NCI-H2196 (cell line): ENCODE data around the gene DNM2.
"Not testable (repeated sequence)": the region's sequence is repeated elsewhere in the genome, so short reads cannot be mapped to it uniquely, and the experiment has no call there.

ENCODE experiments used
- DNase-seq: peaks from one replicate; lab custom pipeline; 2025; ENCODE audit not compliant: unreplicated experiment; lab: John Stamatoyannopoulos, UW

The DNM2 gene

DNA sequence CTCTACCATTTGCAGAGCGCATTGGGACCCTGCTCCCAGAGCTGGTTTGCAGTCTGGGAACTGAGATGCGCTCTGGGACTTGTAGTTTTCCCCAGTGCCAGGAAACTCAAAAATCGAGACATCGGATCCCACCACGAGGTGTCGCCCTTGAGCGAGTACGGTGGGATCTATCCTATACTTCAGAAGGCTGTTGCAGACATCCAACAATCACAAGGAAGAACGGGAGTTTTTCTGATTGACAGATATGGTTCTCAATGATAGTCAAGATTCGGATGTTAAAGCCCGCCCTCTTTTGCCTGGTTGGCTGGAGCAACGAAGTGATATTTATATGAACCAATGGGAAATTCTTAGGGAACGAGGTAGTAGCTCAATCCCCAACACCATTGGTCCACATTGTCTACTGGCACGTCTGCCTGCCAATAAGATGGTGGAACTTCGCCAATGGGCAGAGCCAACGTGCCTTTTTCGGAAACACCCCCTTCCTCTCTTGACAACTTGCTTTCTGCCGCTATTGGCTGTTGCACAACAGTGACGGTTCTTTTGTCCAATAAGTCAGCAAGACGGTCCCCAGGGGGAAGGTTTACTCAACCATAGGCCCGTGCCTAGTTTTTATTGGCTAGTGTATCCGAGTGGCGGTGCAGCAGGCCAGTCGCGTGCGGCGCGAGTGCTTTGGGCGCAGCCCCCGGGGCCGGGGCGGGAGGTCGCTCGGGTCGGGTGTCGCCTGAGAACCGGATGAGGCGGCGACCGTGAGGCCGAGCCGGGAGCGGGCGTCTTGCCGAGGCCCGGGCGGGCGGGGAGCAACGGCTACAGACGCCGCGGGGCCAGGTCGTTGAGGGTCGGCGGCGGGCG lies at the start of gene DNM2:
DNM2 (plus strand) TSS at position 724 of the 849 bp plus-strand sequence. CDS start 164 bp downstream, outside the sequence.
- DNase-seq, result peak; percentile 100

DNA sequence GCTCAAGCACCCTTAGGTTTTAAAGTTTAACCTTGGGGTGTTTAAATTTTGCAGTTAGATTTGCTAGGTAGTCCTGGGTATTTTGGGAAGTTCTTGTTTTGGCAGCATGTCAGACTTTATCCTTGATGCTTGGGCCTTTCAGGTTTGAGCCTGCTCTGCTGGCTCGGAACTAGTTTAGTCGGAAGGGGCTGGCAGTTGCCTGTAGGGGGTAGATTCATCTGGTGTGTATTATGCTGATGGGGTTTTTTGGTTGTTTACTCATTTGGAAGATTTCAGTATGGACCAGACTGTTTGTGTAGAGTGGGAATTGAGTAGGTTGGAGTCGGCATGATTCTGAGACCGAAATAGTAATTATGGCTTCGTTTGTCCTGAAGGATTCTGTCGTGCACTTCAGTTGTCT lies 48.6 kb upstream of the DNM2 start:
- no peak for DNase-seq

DNA sequence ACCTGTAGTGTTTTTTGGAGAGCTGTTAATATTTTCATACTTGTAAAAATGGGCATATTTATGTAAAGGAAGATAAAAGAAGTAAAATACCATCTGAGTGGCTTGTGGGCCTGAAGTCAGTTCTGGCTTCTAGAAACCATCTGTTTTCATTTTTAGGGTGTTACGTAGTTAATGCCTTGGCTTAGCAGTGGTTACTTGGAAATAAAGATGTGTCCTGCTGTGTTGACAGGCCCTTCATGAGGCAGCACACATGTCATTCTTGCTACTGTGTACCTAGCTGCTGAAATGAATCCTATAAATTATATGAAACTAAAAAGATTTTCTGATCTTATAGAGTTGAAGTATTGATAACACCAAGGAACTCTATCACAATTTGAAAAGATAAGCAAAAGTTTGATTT lies 47.7 kb upstream of the DNM2 start:
- DNase-seq, result no peak

DNA sequence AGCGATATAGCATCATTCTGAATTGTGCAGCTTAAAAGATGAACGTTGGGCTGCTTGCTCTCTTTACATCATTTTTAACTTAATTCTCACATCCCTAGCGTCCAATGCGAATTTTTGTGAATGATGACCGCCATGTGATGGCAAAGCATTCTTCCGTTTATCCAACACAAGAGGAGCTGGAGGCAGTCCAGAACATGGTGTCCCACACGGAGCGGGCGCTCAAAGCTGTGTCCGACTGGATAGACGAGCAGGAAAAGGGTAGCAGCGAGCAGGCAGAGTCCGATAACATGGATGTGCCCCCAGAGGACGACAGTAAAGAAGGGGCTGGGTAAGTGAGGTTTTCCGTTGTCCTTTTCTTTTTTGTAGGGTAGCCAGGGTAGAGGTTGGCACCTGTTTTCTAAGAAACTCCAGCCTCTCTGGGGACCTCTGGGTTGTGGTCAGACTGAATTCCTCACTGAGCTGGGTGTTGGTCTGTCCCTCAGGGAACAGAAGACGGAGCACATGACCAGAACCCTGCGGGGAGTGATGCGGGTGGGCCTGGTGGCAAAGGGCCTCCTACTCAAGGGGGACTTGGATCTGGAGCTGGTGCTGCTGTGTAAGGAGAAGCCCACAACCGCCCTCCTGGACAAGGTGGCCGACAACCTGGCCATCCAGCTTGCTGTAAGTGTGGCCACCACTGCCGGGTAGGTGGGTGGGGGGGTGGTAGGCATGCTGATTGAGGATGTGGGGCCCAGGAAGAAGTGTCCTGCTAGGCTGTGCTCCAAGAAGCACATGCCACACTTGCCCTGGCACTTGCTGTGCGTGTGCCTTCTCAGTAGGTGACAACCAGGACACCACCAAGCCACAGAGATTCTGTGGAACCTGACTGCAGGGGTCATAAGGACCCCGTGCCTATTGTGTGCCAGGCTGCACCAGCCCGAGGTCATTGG lies 46.7 kb upstream of the DNM2 start:
- DNase-seq, result no peak

DNA sequence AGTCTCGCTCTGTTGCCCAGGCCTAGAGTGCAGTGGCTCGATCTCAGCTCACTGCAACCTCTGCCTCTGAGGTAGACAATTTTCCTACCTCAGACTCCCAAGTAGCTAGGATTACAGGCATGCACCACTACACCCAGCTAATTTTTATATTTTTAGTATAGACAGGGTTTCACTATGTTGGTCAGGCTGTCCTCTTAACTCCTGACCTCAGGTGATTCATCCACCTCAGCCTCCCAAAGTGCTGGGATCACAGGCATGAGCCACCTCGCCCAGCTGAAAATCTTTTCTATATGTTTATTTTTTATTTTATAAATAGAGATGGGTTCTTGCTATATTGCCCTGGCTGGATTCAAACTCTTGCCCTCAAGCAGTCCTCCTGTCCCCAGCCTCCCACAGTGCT lies 46.0 kb upstream of the DNM2 start:
- not testable (repeated sequence) for DNase-seq

DNA sequence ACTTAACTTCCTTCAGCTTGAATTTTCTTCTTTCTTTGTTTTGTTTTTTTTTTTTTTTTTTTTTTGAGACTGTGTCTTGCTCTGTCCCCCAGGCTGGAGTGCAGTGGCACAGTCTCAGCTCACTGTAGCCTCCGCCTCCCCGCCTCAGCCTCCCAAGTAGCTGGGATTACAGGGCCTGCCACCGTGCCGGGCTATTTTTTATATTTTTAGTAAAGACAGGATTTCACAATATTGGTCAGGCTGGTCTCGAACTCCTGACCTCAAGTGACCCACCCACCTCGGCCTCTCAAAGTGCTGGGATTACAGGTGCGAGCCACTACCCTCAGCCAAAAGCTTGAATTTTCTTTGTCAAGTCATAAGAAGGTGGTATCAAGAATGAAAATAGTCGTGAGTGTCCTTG lies 42.7 kb upstream of the DNM2 start:
- DNase-seq, result not testable (repeated sequence)

DNA sequence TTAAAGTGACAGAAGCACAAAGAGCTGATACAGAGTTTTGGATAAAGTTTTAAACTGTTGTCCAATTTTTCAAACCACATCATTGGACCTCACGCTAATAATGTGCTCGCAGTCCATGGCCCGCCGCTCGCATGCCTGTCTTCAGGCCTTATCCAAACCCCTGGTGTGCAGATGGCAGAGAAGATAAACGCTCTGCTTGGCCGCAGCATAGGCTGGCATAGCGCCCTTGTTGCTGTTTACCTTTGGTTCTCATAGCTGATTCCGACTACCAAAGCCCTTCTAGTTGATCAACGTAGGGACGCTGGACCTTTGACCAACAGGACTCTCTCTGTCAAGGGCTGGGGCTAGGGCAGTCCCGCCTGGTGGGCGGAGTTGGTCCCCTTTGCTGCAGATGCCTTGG lies 40.1 kb upstream of the DNM2 start:
- peak; percentile 79 for DNase-seq

DNA sequence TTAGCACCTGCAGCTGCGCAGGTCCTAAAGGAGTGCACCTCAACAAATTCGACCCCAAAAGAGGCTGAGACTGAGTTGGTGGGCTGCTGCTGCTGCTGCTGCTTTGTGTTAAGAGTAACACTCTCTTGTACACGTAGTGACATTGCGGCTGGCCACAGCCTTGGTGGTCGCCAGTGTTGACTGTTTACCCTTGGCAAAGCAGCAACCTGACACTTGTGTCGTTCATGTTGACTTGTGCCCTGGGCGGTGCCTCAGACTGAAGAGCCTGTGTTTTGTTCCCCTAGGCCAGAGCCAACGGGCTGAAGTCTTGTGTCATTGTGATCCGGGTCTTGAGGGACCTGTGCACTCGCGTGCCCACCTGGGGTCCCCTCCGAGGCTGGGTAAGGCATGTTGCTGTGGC lies 39.1 kb upstream of the DNM2 start:
- no peak for DNase-seq

DNA sequence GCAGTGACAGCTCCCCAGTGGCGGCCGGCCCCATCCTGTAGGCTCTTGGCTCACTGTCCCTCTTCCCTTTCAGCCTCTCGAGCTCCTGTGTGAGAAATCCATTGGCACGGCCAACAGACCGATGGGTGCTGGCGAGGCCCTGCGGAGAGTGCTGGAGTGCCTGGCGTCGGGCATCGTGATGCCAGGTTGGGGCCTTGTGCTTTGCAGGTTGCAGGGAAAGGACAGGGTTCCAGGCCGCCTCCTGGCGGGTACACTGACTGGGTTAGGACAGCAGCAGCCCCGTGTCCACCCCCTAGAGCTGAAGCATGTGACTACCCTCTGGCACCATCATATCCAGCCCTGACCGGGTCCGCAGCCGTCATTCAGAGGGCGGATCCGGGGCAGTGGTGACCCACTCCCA lies 38.1 kb upstream of the DNM2 start:
- no peak for DNase-seq

DNA sequence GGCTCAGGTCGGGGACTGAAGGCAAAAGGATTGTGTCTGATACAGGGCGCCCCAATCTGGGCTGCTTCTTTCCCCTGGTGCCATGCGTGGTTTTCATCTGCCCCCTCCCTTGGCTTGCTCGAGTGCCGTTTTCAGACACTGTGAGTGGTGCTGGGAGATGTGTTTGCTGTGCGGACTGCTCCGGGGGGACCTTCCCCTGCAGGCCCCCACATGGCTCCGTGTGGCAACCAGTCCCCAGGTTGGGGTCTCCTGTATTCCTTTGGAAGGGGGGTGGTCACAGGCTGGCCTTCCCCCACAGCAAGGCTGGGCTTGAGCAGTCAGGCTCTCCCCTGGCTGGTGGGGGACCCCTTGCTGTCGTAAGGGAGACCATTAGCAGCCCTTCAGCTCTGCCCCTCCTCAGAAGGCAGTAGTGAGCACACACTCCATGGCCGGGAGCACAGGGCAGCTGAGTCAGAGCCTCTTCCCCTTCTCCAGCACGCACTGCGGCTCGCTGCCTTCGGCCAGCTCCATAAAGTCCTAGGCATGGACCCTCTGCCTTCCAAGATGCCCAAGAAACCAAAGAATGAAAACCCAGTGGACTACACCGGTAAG lies 37.2 kb upstream of the DNM2 start:
- no peak for DNase-seq

DNA sequence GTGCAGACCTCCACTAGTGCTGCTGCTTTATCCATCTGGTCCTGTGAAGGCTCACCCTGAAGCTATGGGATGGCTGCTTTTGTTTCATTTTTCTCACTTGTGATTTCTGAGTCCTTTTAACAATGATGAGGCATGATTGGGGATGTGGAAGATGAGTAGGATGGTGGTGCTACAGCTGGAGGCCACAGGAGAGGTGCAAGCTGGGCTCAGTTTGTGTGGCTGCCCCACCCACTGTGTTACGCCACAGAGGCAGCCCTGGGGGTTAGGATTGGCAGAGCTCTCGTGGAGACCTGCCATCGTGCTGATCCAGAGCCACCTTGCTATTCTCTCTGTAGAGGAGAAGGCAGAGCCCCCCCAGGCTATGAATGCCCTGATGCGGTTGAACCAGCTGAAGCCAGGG lies 36.2 kb upstream of the DNM2 start:
- no peak for DNase-seq

DNA sequence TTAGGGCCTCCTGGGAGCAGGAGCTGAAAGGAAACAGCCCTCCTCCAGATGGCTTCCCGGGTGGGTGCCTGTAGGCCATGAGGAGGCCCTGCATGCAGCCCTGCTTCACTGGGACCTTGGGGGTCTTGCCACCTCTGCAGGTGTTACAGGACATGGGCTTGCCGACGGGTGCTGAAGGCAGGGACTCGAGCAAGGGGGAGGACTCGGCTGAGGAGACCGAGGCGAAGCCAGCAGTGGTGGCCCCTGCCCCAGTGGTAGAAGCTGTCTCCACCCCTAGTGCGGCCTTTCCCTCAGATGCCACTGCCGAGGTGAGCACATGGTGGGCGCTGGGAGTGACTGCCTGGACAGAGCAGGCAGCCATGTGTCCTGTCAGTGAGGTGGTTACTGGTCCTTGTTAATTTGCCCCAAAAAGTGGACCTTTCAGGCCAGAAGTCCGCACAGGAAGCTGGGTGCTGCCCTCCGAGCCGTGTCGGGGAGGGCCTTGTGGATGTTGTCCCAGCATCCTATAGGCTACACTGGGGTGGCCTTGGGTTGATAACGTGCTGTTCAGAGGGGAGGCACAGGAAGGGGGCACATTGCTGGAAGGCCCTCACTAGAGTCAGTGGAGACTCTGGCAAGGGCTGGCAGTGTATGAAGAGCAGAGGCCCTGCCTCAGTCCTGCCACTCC lies 35.3 kb upstream of the DNM2 start:
- no peak for DNase-seq

DNA sequence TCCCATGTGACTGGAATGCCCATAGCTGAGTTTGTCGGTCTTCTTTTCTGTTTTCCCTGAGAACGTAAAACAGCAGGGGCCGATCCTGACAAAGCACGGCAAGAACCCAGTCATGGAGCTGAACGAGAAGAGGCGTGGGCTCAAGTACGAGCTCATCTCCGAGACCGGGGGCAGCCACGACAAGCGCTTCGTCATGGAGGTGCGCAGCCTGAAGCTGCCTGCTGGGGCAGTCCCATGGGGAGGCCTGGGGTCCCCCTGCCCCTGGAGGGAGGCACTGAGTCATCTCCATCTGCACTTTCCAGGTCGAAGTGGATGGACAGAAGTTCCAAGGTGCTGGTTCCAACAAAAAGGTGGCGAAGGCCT lies 34.8 kb upstream of the DNM2 start:
- no peak for DNase-seq

DNA sequence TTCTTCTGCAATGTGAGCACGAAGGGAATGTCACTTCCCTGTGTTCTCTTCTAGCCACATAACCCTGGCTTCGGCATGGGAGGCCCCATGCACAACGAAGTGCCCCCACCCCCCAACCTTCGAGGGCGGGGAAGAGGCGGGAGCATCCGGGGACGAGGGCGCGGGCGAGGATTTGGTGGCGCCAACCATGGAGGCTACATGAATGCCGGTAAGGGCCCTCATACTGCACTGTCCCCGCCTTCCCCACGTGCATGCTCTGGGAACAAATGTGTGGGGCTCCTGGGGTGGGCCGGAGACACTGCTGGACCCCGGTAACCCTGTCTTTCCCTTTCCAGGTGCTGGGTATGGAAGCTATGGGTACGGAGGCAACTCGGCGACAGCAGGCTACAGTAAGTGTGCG lies 34.3 kb upstream of the DNM2 start:
- DNase-seq, result no peak

DNA sequence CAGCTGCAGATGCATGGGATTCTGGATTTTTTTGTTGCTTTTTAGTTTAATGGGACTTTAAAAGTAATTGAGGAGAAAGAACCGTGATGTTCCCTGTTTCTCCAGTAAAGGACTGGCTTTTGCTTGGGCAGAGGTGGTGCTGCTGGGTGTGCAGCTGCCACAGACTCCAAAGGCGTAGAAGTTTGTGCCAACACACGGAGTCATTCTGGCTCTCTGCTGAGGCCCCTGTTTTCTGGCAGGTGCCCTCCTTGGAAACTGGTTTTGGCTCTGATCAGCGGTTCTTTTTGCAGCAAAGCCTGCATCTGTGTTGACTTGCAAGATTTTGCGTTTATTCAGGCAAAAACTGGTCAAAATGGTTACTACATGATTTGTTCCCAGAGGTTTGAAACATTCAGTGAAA lies 32.7 kb upstream of the DNM2 start:
- no peak for DNase-seq

DNA sequence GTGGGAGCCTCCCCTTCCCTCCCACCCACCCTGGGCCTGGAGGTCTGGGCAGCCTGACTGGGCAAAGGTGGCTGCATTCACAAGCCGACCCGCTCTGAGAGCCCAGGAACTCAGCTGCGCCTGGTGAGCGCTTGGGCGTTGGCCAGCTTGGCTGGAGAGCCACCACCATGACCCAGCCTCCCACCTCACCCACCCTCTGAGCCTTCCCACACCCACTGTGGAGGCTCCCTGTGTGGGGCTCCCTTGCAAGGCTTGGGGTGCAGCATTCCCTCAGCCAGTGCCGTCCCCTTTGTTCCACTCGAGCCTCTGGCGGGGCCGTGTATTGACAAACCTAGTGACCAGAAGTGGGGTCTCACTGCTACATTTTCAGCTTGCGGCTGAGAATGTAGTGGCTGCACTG lies 31.7 kb upstream of the DNM2 start:
- no peak for DNase-seq

DNA sequence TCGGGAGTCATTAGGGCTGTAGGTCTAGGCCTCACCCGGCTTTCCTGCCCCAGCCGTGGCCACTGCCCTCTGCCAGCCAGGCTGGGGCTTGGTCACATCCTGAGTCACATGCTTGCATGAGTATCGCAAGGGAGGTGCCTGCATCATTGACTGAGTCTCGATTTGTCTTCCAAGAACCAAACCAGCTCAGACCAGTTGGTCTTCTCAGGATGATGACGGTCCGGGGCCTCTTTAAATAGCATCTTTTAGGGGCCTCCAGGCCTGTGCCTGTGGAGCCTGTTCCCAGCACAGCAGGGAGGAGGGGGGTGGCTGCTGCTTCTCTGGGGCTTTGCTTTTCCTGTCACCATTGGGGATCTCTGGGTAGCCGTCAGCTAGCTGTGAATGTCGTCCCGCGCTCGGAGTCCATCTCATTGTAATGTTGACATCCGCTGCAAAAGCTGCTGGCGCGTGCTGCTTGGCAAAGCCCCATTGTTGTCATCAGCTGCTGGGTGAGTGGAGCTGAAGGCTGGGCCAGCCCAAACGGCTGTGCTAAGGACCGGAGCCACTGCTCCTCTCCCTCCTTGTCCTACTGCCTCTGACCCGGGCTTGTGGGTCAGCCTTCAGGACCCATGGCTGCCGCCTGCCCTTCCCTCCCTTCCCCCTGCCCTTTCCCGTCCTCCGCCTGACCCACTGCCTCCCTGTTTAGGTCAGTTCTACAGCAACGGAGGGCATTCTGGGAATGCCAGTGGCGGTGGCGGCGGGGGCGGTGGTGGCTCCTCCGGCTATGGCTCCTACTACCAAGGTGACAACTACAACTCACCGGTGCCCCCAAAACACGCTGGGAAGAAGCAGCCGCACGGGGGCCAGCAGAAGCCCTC lies 31.0 kb upstream of the DNM2 start:
- peak; percentile 16 for DNase-seq

DNA sequence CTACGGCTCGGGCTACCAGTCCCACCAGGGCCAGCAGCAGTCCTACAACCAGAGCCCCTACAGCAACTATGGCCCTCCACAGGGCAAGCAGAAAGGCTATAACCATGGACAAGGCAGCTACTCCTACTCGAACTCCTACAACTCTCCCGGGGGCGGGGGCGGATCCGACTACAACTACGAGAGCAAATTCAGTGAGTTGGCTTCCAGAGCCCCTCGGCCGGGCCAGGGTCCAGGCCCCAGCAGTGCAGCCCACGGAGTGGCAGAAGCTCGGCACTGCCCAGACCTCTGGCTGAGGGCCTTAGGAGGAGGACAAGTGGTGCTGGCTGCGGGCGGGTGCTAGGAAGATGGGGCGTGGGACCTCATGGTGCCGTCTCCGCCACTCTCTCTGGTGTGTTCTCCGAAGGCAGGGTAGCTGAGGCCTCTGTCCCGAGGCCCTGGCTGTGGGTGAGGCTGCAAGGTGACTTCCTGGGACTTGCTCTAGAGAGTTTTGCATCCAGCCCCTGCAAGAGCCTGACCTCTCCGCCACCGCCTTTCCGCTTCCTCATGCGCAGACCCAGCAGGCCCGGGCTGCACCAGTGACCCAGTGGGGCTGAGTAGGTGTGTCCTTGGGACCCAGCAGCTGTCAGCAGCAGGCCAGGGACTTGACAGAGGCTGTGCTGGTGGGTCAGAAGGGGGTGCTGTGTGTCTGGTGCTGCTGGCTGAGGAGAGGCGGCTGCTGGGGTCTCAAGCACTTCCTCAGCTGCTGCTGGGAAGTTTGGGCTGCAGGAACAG lies 30.2 kb upstream of the DNM2 start:
- no peak for DNase-seq

DNA sequence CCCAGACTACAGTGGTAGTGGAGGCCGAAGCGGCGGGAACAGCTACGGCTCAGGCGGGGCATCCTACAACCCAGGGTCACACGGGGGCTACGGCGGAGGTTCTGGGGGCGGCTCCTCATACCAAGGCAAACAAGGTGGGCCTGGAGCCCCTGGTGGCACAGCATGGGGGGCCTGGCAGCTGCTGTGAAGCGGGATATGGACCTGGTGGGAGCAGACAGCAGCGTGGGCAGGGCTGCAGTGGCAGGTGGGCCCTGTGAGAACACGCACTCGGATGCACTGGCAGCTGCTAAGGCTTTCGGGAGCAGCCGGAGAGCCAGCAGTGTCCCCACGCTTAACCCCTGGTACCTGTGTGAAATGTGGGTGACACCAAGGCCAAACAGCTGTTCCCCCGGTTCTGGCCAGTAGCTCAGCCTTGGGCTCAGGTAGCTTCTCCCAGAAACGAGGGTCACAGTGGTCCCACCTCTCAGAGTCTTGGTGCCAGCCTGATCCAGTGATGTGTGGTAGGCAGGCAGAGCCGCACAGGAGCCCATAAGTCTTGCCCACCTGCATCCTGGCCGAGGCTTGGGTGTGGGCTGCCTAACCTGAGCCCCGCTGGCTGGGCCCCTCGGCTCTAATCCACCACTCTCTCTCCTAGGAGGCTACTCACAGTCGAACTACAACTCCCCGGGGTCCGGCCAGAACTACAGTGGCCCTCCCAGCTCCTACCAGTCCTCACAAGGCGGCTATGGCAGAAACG lies 29.2 kb upstream of the DNM2 start:
- DNase-seq, result no peak
